Psoas muscle (tissue), 8 donors: ENCODE results near the gene DUSP16. TPM values are rescaled to one million over a fixed set of nuclear protein-coding genes. Genes with fewer than 3 reads are reported as not detected.
A peak's percentile ranks its signal among the peaks of the same experiment; 100 is the strongest.
"Not testable (repeated sequence)": the region's sequence is repeated elsewhere in the genome, so short reads cannot be mapped to it uniquely, and the experiment has no call there.

ENCODE experiments used
- ATAC-seq, 4 donors: fragments of 200-7000 bp; cut with Tn5 transposase; one replicate each; pipeline ENCODE4 v1.9.1; 2020; ENCODE audit warnings: moderate library complexity in 3 of 4, mild to moderate bottlenecking in 2 of 4
- DNase-seq, 2 donors: peaks; one replicate each; pipeline ENCODE4 v3.0.0-alpha.2; 2020
- H3K27ac ChIP-seq: fragments of 200-600 bp; one replicate; pipeline ENCODE4 v1.8.0; 2022
- H3K27me3 ChIP-seq, 3 donors: fragments of 200-600 bp in 1 of 3; one replicate each; pipeline versions ENCODE4 v1.6.1 to v1.8.0; 2013 to 2022; ENCODE audit warnings: low read length in 2 of 3, mild to moderate bottlenecking in 2 of 3, moderate library complexity in 1 of 3; ENCODE audit not compliant: insufficient read depth in 3 of 3
- H3K36me3 ChIP-seq, 2 donors: fragments of 200-600 bp in 1 of 2; one replicate each; pipeline versions ENCODE4 v1.6.1 to v1.8.0; 2013 to 2022; ENCODE audit warnings: low read depth in 1 of 2, mild to moderate bottlenecking in 1 of 2, moderate library complexity in 1 of 2; ENCODE audit not compliant: insufficient read depth in 1 of 2
- H3K4me1 ChIP-seq: fragments of 200-600 bp; one replicate; pipeline ENCODE4 v1.8.0; 2022
- H3K4me3 ChIP-seq: fragments of 200-600 bp; one replicate; pipeline ENCODE4 v1.8.0; 2022; ENCODE audit warnings: mild to moderate bottlenecking
- H3K9me3 ChIP-seq: fragments of 200-600 bp; one replicate; pipeline ENCODE4 v1.8.0; 2022
- WGBS, 3 donors: extraction: QIAGEN DNeasy Blood & Tissue Kit; methylation state at CpG; one replicate each; pipeline versions ENCODE4 v1.1.6 to v1.1.7; 2013; 5-methylcytosine and 5-hydroxymethylcytosine counted together
- intact Hi-C, 2 donors: fragments of 100-400 bp; cut with DNase I; formaldehyde crosslinking; loops; one replicate each; pipeline versions ENCODE4 v1.11.0 to v1.14.2; 2022
- polyA plus RNA-seq, 3 donors: library from polyadenylated mRNA; stranded (reverse); fragments of 200-250 nt; gene quantifications; one replicate each; pipeline ENCODE4 v1.2.3, GENCODE V29; 2013
- total RNA-seq, 4 donors: library from RNA; stranded (reverse); fragmentation: NEBNext Ultra II Directional in 2 of 4; extraction: Animal tissue kit (Norgen Biotek cat#: 25700) in 2 of 4; gene quantifications; one replicate each; pipeline versions ENCODE4 v1.2.1 to v1.2.4, GENCODE V29; 2021 to 2023
- TF ChIP-seq, protein P1 (sequence below): fragments of 200-600 bp; IDR thresholded peaks from one replicate; pipeline ENCODE4 v1.8.0; 2022; ENCODE audit warnings: antibody characterized with exemption
- donor health status: healthy with polysubstance abuse.
- donor health status: DM: no; HTN: no; CAD: no; lungs with moderate emphysema.
- donor health status: Bipolar disorder and iron deficiency.
- donor health status: healthy.
- donor health status: DM: yes; HTN: yes; CAD: no.
- donor health status: DM: no; HTN: no; CAD: no.
- donor health status: DM: no; HTN: no; CAD: no.
- donor health status: DM: yes; HTN: yes; CAD: no.

DUSP16 gene
- total and polyA plus RNA-seq, 7 donors: 3.3 to 23.8 (median 14.2) TPM

- 46 to 53% (median 50%) methylated on average over 6 of the region's 6 CpGs for WGBS, 3 donors
- intact Hi-C loops: no loop called here
- Histone ChIP-seq H3K9me3 (no peaks in the 10 kb centered on the region), H3K27me3 (no peaks in the 10 kb centered on the region), H3K4me3 (no peak overlapping the region), H3K36me3 (no peaks in the 10 kb centered on the region), H3K27ac (no peak overlapping the region), H3K4me1 (peaks cover 48% of the 10 kb centered on the region)
- TF ChIP-seq, protein P1, sequence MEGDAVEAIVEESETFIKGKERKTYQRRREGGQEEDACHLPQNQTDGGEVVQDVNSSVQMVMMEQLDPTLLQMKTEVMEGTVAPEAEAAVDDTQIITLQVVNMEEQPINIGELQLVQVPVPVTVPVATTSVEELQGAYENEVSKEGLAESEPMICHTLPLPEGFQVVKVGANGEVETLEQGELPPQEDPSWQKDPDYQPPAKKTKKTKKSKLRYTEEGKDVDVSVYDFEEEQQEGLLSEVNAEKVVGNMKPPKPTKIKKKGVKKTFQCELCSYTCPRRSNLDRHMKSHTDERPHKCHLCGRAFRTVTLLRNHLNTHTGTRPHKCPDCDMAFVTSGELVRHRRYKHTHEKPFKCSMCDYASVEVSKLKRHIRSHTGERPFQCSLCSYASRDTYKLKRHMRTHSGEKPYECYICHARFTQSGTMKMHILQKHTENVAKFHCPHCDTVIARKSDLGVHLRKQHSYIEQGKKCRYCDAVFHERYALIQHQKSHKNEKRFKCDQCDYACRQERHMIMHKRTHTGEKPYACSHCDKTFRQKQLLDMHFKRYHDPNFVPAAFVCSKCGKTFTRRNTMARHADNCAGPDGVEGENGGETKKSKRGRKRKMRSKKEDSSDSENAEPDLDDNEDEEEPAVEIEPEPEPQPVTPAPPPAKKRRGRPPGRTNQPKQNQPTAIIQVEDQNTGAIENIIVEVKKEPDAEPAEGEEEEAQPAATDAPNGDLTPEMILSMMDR: no peak
- no peak for DNase-seq
- no peak for ATAC-seq
These were observed 34.0 kb downstream of the DUSP16 start for GRCh38 chr12:12528361-12529270.

DNA sequence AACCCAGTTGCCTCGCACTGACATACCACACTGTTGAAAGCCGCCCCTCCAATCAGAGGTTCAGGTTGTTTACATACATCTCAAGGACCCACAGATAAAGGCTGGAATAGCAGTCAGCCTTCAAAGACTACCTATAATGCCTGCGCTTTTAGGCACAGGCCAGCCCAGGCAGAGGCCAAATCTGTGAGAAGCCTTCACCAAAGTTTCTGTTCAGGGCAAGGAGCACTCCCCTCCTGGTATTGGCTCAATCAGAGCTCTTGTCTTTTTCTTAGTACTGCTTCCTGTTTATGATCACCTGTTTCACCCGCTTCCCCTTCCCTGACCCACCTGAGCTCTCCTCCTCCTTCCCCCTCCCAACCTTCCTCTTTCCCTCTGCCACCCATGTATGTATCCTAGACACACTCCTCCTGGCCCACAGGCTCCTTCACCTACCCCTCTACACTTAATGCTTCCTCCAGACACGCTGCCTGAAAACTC lies 34.8 kb downstream of the DUSP16 start:
- DNase-seq (no peak), ATAC-seq (no peak)
- no peak overlapping the region for H3K27ac ChIP-seq
- TF ChIP-seq, protein P1: no peak
- no peaks in the 10 kb centered on the region for H3K9me3 ChIP-seq
- peaks cover 48% of the 10 kb centered on the region for H3K4me1 ChIP-seq
- H3K4me3 ChIP-seq: no peak overlapping the region
- H3K27me3 ChIP-seq: no peaks in the 10 kb centered on the region
- 90 to 93% (median 91%) methylated on average over 5 of the region's 5 CpGs for WGBS, 3 donors
- H3K36me3 ChIP-seq: no peaks in the 10 kb centered on the region
- intact Hi-C loops: no loop called here

DNA sequence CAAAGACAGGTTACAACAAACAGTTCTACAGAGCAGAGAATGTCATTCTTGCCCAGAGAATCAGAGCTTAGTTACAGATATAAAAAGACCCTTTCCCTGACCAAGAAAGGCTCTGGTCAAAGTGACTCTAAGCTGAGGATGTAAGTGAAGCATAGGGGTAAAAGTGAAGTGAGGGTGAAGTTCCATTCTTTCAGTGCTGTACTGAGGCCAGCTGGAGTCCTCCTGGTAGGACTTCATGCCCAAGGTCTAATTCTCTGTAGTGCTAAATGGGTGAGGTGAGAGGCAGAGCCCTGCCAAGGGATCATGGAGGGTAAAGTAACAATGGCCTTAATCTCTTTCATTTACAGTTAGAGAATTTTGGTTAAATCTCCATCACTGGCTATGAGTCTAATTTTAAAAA lies 38.5 kb downstream of the DUSP16 start:
- no peaks in the 10 kb centered on the region for H3K27me3 ChIP-seq
- DNase-seq: no peak
- no peak overlapping the region for H3K4me3 ChIP-seq
- peaks cover 63% of the 10 kb centered on the region for H3K4me1 ChIP-seq
- H3K36me3 ChIP-seq: peaks cover 0 to 7% of the 10 kb centered on the region in 2 donors
- ATAC-seq: no peak
- no peak overlapping the region for H3K27ac ChIP-seq
- TF ChIP-seq, protein P1: no peak
- H3K9me3 ChIP-seq: no peaks in the 10 kb centered on the region
- intact Hi-C loops: loop anchor here in 1 of 2 donors (5.0 kb wide), 1 partner anchor 38 kb away; the partner anchor contains the start of gene DUSP16

DNA sequence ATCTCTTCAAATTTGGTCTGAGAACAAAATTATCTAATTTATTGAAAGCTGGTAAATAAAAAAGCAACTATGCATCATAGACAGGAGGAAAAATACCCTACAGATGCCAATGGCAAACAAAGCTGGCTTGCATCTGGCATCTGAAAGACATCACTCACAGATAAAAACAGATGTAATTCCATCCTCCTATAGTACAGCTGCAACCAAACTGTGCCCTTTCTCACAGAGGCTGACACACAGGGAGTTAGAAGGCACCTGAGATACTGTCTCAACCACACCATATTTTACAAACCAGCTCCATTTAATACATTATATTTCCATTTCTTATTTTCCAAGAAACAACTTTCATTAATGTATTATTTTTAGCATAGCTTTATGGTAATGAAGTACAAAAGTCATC lies 39.4 kb downstream of the DUSP16 start:
- TF ChIP-seq, protein P1: no peak
- H3K9me3 ChIP-seq: no peaks in the 10 kb centered on the region
- H3K36me3 ChIP-seq: peaks cover 0 to 9% of the 10 kb centered on the region in 2 donors
- no peaks in the 10 kb centered on the region for H3K27me3 ChIP-seq
- DNase-seq (no peak), ATAC-seq (peak in 3 of 4 donors; percentile 70 to 79 (median 73))
- intact Hi-C loops: loop anchor here in 1 of 2 donors (5.0 kb wide), 1 partner anchor 39 kb away; the partner anchor contains the start of gene DUSP16
- H3K4me3 ChIP-seq: no peak overlapping the region
- peak overlapping the region; percentile 64 for H3K27ac ChIP-seq
- H3K4me1 ChIP-seq: peaks cover 63% of the 10 kb centered on the region

GRCh38 chr12:12522657-12523056 lies 40.0 kb downstream of the DUSP16 start:
- intact Hi-C loops: loop anchor here in 1 of 2 donors (5.0 kb wide), 1 partner anchor 40 kb away; the partner anchor contains the start of gene DUSP16
- H3K4me3 ChIP-seq, H3K27me3 ChIP-seq, ATAC-seq, DNase-seq, H3K9me3 ChIP-seq: not testable (repeated sequence)
- 94 to 98% (median 97%) methylated on average over 4 of the region's 4 CpGs for whole genome bisulfite sequencing, 3 donors
- peaks cover 61% of the 10 kb centered on the region for H3K4me1 ChIP-seq
- peak overlapping the region; percentile 64 for H3K27ac ChIP-seq
- peaks cover 0 to 15% of the 10 kb centered on the region in 2 donors for H3K36me3 ChIP-seq
